GM19324 (cell line): ENCODE results near the gene ARFGAP2.

Experiments
- ATAC-seq: cut with Tn5 transposase; IDR thresholded peaks from one replicate; pipeline ENCODE4 v1.9.1; 2021; ENCODE audit warnings: mild to moderate bottlenecking, moderate library complexity; ENCODE audit not compliant: unreplicated experiment, low FRiP score

The ARFGAP2 gene

GRCh38 chr11:47172740-47173336, 3.8 kb downstream of the ARFGAP2 start:
- no peak for ATAC-seq

GRCh38 chr11:47171856-47172255, 4.8 kb downstream of the ARFGAP2 start:
- ATAC-seq: no peak

- ATAC-seq: no peak
Measured at GRCh38 chr11:47171061-47171838, 5.4 kb downstream of the ARFGAP2 start.

DNA sequence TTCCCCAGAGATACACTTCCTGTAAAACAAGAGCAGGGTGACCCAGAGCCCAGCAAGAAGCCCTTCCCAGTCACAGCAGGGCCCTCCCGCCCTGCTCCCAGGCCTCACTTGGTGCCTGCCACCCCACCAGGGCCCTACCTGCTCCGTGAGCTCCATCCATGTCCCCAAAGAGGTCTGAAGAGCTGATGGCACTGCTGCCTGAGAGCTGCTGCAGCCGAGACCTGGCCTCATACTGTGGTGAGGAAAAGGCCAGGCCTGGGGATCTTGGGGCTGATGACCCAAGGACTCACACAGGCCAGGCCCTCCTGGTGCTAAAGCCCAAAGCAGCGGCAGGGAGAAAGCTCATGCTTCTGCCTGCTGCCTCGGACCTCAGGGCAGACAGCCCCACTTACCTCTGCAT, 10.3 kb downstream of the ARFGAP2 start:
- no peak for ATAC-seq

DNA sequence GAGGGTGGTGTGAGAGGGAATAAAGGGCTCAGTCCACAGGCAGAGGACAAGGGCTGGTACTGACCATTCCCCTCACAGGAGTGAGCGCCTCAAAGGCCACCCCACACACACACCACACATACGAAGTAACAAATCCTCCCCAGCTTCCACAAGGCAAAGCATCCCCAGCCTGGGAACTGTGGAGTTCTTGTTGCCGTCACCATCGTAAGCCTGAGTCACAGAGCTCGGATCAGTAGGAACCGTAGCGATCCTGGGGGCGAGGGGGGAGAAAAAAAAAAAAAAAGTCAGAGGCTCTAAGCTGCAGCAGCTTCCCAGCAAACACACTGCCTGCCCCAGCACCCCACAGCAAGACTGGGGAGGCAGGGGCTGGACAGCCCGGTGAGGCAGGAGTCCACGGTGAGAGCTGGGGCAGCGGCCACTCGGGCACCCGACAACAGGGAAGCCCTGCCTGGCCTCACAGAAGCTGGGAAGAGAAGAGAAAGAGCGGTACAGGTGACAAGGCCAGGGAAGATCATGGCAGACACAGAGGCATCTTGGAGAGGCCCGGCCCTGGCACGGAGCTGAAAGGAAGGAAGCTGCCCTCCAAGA, 11.3 kb downstream of the ARFGAP2 start:
- ATAC-seq: no peak

DNA sequence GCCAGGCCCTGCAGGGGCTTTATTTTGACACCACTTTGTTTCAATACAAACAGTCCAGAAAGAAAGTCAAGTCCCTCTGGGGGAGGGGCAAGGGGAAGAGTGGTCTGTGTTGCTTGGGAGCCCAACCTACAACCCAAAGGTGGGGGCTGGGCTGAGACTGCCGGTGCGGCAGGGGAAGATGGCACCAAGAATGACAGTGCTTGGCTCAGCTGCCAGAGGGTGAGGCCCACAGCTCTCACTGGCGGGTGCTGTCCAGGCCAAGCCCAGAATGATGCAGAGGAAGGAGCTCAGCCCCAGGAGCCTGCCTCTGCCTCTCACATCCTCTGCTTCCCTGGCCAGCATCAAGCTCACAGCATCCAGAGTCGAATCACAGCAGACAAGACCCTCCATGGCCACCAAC, 12.4 kb downstream of the ARFGAP2 start:
- ATAC-seq: no peak

- ATAC-seq: no peak
Measured at GRCh38 chr11:47163898-47164297, 12.8 kb downstream of the ARFGAP2 start.

- no peak for ATAC-seq
Measured at GRCh38 chr11:47163193-47163592, 13.5 kb downstream of the ARFGAP2 start.

DNA sequence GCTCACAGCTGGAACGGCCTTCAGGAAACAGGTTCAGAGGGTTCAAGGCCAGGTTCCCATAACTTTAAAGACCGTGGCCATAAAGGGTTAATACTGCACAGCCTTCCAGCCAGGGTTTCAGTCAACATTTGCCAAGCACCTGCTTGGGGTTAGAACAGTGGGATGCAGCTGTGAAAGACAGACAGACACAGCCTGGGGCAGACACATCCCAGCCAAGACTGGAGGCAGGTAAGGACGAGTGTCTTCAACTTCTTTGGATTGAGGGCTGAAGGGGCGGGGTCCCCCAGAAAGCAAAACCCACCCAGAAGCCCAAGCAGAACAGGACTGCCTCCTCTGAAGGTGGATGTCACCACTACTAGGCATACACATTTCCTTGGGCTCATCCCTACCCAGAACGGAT, 14.3 kb downstream of the ARFGAP2 start:
- no peak for ATAC-seq

GRCh38 chr11:47161890-47162289, 14.8 kb downstream of the ARFGAP2 start:
- no peak for ATAC-seq

- no peak for ATAC-seq
Measured at GRCh38 chr11:47161134-47161854, 15.4 kb downstream of the ARFGAP2 start.

DNA sequence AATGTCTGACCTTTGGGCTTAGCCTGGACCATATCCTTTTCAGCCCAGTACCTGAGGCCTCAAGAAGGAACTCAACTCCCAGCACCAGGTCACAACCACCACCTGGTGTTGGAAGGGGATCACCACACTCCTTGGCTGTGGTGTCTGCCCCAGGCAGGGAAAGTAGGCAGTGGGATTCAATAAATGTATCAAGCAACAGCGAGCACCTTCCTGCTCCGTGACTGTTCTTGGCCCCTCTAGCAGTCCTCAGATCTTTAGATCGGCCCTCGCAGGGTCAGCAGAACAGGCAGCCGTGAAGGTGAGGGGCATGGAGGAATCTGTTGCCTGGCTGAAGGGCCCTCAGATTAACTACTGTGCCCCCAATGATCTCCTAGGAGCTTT, 15.9 kb downstream of the ARFGAP2 start:
- no peak for ATAC-seq

- ATAC-seq: no peak
Measured at GRCh38 chr11:47158242-47158641, 18.4 kb downstream of the ARFGAP2 start.

DNA sequence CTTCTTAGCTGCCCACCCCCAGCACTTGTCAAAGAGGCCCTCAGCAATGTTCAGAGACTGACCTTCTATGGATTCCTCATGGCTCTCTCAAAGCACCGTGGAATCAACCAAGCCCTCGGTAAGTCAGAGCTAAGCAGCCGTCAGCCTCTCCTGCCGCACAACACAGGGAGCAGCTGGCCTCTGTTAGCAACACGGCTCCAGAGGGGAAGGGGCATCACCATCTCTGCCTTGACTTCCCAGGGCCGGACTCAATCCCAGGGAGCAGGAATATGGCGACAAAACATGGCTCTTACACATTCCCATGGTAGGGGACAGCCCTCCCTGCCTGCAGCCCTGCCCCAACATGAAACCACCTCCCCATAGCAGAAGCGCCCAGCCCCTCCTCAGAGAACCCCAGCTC, 18.9 kb downstream of the ARFGAP2 start:
- no peak for ATAC-seq

- ATAC-seq: no peak
Measured at GRCh38 chr11:47156951-47157350, 19.7 kb downstream of the ARFGAP2 start.

GRCh38 chr11:47156333-47156732, 20.3 kb downstream of the ARFGAP2 start:
- ATAC-seq: no peak

GRCh38 chr11:47155879-47156278, 20.8 kb downstream of the ARFGAP2 start:
- no peak for ATAC-seq

DNA sequence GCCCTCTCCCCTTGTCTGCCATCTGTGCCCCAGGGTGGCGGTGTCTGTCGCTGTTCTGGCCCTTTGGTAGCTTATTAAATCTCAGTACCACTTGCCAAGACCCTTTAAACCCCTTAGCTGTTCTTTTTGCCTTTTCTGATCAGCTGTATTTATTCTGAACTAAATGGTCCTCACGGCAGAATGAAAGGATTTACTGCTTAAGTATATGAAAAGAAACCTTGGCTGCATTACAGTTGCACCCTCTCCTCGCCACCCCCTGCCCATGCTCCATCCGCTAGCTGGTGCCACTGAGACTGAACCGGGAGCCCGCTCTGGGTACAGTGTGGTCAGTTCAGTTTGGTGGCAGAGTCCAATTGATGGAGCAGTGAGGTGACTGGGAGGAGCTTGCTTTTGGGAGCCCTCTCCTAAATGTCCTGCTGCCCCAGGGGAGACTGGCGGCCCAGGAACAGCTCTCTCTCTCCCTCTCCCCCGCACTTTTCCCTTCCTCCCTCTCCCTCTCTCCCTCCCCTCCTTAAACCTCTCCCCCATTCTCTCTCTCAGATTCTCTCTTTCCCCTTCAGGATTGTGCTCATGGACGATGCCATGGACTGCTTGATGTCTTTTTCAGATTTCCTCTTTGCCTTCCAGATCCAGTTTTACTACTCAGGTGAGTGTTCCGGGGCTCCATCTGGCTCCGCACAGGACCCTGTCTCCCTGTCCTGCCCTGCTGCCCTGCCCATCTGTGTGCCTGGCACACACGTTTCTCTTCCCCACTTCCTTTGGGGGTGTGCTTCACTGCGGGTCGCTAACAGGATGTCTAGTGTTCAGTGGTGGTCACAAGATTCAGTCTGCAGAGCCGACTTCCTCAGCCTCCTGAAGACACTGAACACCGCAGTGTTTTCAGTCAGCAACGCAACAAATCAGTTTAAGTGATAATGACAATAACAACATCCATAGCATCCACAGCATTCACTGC, 21.8 kb downstream of the ARFGAP2 start:
- ATAC-seq: no peak

- no peak for ATAC-seq
Measured at GRCh38 chr11:47152953-47153950, 23.4 kb downstream of the ARFGAP2 start.
